Epithelial cell of proximal tubule (primary cell): Measurements from ENCODE around the gene SASS6. TPM values are rescaled to one million over a fixed set of nuclear protein-coding genes. Genes with fewer than 3 reads are reported as not detected.
"Not testable (repeated sequence)": the region's sequence is repeated elsewhere in the genome, so short reads cannot be mapped to it uniquely, and the experiment has no call there.

ENCODE experiments used
- DNase-seq: peaks from one replicate; pipeline ENCODE4 v3.0.0-alpha.2; 2011; ENCODE audit warnings: low read depth
- H3K4me3 ChIP-seq: 2 replicates; pipeline ENCODE4 v1.5.1; 2011; ENCODE audit warnings: low read depth, mild to moderate bottlenecking, low read length
- CTCF ChIP-seq: conservative IDR thresholded peaks from 2 replicates; pipeline ENCODE4 v1.5.1; 2012; ENCODE audit warnings: low read depth, mild to moderate bottlenecking, low read length
- total RNA-seq: library from RNA; depleted of rRNA; stranded (reverse); fragments of >200 nt; gene quantifications from 2 replicates; pipeline ENCODE4 v1.2.3, GENCODE V29; 2015

The SASS6 gene
- total RNA-seq, 1 donor from 2014 or later = 8.2 TPM

DNA sequence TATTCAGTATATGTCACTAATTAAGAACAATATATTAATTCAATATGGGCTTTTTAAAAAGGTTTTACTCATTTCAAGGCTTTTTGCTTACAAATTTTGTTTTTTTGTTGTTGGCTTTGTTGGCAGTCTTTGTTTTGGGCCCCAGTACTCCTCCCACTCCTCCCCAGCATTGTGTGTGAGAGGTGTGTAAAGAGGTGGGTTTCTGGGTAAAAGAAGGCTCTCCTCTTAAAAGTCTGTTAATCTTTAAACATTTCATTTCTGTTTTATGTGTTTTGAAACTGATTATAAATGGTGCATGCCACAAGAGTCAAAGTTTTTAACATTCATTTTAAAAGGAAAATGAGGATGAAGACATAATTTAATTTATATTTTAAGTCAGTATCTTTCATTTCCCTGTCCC is 79.6 kb downstream of the SASS6 start:
- no peak overlapping the region for H3K4me3 ChIP-seq
- TF ChIP-seq CTCF = no peak
- no peak for DNase-seq

DNA sequence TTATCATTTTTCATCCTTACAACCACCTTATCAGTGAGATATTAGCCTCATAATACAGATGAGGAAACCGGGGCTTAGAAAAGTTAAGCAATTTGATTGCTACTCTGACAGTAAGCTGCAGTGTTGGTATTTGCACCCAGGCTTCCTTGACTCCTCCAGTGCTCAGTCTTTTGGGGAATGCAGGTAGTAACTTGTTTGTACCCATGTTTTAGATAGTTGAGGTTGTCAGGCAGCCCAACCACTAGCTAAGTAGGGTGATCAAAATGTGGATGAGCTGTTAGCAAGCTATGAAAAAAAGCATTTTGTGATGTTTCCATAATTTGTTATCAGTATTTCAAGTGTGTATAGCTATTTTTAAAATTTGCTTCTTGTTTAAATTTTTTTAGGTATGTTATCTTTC is 80.8 kb downstream of the SASS6 start:
- no peak for DNase-seq
- TF ChIP-seq CTCF = no peak
- no peak overlapping the region for H3K4me3 ChIP-seq

DNA sequence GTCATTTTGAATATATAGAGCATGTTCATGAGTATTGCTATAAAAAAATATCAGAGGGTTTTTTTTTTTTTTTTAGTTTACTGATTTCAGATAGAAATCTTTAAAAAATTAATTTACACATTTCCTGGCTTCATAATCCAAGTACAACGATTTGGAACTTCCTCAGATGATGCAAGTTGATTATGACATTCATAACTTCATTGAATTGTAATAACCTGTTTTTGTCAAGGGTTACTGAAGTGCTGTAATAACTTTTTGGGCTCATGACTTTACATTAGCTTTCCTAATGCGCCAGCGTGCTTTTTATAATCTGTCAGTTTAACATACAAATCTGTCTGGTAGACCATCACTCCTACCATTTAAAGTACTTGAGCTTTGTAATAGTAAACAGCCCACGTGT is 81.3 kb downstream of the SASS6 start:
- H3K4me3 ChIP-seq = no peak overlapping the region
- TF ChIP-seq CTCF = no peak

GRCh38 chr1:100050139-100050538 is 82.6 kb downstream of the SASS6 start:
- TF ChIP-seq CTCF = no peak
- DNase-seq = no peak
- no peak overlapping the region for H3K4me3 ChIP-seq

More for the DNA sequence above, 81.3 kb downstream of the SASS6 start:
- no peak for DNase-seq

DNA sequence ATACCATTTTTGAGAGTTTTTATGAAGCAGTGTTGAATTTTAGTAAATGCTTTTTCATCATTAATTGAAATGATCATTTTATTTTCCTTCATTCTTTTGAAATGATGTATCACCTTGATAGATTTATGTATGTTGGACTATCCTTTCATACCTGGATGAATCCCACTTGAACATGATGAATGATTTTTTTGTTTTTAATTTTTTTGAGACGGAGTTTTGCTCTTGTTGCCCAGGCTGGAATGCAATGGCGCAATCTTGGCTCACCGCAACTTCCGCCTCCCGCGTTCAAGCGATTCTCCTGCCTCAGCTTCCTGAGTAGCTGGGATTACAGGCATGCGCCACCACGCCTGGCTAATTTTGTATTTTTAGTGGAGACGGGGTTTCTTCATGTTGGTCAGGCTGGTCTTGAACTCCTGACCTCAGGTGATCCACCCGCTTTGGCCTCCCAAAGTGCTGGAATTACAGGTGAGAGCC is 85.5 kb downstream of the SASS6 start:
- not testable (repeated sequence) for H3K4me3 ChIP-seq

DNA sequence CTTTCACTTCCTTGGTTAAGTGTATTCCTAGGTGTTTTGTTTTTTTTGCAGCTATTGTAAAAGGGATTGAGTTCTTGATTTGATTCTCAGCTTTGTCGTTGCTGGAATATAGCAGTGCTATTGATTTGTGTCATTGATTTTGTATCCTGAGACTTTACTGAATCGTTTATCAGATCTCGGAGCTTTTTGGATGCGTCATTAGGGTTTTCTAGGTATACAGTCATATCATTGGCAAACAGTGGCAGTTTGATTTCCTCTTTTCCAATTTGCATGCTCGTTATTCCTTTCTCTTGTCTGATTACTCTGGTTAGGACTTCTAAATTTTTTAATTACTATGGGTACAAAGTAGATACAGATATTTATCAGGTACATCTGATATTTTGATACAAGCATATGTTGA is 87.5 kb downstream of the SASS6 start:
- DNase-seq = no peak
- no peak overlapping the region for H3K4me3 ChIP-seq
- TF ChIP-seq CTCF = no peak

More for the DNA sequence above, 85.5 kb downstream of the SASS6 start:
- not testable (repeated sequence) for DNase-seq

- TF ChIP-seq CTCF = no peak
- no peak for DNase-seq
- H3K4me3 ChIP-seq = peak overlapping the region; percentile 93
Observed at GRCh38 chr1:100039591-100039990, 93.1 kb downstream of the SASS6 start.
